ENCODE measurements around the gene PSME4.
"Not testable (repeated sequence)": the region's sequence is repeated elsewhere in the genome, so short reads cannot be mapped to it uniquely, and the experiment has no call there.

The PSME4 gene

DNA sequence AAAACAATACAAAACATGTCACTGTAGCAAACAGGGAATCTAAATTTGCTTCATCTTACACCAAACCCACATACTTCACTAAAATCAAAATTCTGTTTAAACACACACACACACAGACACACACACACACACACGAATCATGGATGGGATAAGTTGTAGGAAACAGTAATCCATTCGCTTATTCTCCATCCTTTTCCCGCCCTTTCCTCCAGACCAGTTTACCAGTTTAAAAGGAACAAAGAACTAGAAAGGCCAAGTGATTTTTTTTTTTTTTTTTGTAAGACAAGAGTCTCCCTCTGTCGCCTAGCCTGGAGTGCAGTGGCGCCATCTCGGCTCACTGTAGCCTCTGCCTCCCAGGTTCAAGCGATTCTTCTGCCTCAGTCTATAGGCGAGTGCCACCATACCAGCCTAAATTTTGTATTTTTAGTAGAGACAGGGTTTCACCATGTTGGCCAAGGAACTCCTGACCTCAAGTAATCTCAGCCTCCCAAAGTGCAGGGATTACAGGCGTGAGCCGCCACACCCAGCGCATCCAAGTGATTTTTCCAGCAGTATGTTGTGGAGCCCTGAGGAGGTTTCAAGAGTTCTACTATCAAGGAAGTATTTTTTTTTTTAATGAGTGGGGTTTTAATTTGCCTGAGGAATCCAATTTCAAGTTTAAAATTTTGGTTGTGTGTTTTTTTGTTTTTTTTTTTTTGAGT is 5.7 kb downstream of the PSME4 start:
- no peak for DNase-seq (ENCODE audit: low read depth, low spot score)
- H3K4me3 ChIP-seq (ENCODE audit: low read length) = no peak overlapping the region

DNA sequence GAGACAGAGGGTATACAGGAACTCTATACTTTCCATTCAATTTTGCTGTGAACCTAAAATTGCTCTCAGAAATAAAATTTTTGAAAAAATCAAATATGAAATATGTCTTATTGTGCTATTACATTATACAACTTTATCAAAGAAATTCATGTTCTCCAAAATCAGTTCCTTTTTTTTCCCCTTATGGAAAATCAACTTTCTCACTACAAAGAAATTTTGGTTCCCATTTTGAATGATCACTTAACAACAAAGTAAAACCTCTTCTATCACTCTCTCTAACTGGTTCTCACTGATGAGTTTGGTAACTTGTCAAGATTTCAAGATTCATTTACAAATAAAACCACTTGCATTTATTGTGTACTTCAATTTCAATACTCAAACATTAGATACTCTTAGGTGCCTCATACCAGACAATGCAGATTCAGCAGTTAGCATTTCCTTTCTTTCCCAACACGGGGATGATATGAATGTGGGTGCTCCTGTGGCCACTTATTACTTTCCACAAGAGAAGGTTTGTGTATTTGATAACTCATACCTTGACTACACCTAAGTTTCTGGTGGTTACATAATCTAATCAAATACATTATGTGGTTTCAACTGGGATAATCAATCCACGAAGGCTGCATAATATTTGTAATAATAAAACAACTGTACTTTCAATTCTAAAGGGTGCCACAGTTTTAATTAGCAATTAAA is 6.4 kb downstream of the PSME4 start:
- DNase-seq (ENCODE audit: low read depth, low spot score) = no peak
- H3K4me3 ChIP-seq (ENCODE audit: low read length) = no peak overlapping the region

DNA sequence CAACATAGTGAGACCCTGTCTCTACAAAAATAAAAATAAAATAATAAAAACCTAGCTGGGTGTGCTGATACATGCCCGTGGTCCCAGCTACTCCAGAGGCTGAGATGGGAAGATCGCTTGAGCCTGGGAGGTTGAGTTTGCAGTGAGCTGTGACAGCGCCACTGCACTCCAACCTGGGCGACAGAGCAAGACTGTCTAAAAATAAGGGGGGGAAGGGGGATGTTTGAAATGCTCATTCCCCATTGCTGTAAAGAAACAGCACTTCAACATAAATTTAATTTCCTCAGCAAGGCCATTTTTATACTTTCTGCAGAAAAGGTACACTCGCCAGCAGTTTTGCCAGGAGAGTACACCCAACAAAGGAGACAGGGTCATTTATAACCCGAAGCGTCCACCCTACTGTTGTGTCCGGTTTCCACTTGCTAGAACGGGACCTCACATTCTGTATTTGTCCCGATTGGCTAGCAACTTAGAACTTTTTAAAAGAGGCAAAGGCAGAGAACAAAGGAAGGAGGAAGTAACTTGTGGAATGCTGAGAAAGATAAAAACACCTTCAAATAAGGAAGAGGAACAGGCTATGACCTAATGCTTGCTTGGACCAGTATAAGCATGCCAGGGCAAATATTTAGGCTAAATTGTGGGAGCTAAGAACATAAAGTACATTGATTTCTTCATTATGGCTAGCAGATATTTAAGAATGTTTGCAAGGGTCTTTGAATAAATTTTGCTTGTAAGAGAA is 9.1 kb downstream of the PSME4 start:
- not testable (repeated sequence) for H3K4me3 ChIP-seq (ENCODE audit: low read length); DNase-seq (ENCODE audit: low read depth, low spot score)

DNA sequence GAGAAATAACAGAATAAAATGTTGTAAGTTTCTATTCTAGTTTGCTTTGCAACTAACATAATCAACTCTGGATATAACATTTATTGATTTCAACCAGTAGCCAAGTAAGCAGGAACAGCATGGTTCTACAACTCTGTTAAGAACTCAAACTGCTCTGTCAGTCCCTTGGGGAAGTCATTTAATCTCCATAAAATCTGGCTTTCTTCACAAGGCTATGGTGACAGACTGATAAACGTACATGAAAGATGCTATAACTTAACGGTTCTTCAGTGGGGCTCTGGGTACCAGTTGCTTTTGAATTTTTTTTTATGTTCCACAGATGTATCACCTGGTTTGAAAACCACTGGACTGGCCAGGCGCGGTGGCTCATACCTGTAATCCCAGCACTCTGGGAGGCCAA is 10.3 kb downstream of the PSME4 start:
- H3K4me3 ChIP-seq (ENCODE audit: low read length) = no peak overlapping the region
- DNase-seq (ENCODE audit: low read depth, low spot score) = no peak

DNA sequence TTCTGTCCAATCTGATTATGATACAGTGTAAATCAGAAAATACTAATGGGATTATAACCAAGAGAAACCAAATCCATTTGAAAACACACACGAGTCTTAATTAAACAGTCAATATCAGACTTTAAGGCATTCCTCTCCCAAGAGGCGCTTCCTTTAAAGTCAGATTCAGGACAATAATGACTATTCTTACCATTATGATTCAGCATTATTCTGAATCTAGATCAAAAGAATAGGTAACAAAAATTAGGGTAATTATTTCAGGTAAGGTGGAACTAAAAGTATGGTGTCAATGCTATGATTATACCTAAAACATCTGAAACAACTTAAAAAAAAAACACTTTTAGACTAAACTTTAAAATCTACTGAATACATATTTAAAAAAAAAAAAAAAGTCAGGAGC is 12.3 kb downstream of the PSME4 start:
- DNase-seq (ENCODE audit: low read depth, low spot score) = no peak
- no peak overlapping the region for H3K4me3 ChIP-seq (ENCODE audit: low read length)

DNA sequence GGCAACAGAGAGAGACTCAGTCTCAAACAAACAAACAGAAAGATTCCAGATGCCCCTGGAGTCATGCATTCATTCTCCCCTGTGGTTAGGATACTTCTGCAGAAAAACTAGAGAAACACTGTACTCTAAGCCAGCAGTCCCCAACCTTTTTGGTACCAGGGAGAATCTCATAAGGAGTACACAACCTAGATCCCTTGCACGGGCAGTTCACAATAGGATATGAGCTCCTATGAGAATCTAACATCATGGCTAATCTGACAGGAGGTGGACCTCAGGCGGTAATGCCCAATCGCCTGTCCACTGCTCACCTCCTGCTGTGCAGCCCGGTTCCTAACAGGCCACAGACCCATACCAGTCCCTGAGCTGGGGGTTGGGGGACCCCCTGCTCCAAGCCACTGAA is 18.3 kb downstream of the PSME4 start:
- no peak for DNase-seq (ENCODE audit: low read depth, low spot score)

DNA sequence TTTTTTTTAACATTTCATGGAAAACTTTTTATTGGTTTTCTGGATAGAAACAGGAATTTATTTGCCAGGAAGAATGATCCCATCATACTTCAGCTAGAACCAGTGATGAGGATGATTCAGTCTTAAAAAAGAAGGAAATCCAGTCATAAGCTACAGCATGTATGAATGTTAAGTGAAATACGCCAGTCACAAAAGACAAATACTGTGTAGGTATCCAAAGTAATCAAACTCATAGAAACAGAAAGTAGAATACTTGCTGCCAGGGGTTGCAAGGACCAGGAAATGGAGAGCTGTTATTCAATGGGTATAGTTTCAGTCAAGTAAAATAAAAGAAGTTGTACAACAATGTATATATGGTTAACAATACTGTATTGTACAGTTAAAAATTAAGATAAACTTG is 21.3 kb downstream of the PSME4 start:
- H3K4me3 ChIP-seq (ENCODE audit: low read length) = no peak overlapping the region
- no peak for DNase-seq (ENCODE audit: low read depth, low spot score)

More for the DNA sequence above, 18.3 kb downstream of the PSME4 start:
- H3K4me3 ChIP-seq (ENCODE audit: low read length) = no peak overlapping the region

DNA sequence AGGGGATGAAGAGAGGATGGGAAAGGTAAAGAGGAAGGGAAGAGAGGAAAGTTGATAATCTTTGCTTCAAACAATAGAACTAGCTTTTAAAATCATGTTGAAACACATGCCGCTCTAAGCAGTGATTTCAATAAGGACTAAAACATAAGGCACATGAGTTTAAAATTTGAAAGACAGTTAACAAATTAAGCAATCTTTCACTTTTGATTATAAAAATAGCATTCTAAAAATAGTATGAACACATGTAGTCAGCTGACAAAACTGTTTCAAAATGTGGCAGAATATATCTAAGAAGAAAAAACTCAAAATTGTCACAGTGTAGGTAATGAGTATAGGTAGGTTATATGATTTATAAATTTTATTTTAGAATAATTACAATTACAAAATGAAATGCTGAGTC is 25.3 kb downstream of the PSME4 start:
- H3K4me3 ChIP-seq (ENCODE audit: low read length) = no peak overlapping the region
- DNase-seq (ENCODE audit: low read depth, low spot score) = no peak

DNA sequence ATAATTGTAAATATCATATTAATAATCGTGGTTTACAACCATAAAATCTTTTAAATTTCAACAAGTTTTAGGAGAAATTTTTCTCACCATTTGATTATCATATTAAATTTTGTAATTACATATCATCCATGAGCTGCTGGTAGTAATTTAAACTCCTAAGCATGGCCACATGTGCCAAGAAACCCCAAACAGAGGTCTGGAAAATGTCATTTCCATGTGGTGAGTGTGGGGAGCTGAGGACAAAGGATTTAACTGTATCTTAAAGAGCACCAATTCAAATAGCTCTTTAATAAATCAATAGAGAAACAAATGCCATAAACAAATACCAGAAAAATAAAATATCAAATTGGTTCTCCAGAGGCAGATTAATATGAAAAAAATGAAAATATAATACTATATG is 26.3 kb downstream of the PSME4 start:
- H3K4me3 ChIP-seq (ENCODE audit: low read length) = no peak overlapping the region
- no peak for DNase-seq (ENCODE audit: low read depth, low spot score)

DNA sequence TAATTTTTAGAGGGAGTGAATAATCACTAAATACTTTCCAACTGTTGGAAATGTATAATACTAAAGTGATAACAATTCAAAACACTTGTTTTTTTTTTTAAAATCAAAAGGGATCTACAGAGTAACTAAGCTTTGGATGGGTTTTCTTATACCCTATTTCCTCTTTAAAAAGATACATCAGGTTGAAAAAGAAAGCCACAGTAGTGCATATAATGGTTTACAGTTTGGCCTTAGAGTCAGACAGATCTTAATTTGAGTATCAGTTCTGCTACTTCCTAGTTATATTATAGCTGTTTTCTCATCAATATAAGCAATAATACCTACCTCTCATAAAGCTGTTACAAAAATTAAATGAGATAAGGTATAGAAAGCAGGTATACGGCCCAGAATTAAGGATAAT is 28.5 kb downstream of the PSME4 start:
- no peak overlapping the region for H3K4me3 ChIP-seq (ENCODE audit: low read length)
- DNase-seq (ENCODE audit: low read depth, low spot score) = no peak

DNA sequence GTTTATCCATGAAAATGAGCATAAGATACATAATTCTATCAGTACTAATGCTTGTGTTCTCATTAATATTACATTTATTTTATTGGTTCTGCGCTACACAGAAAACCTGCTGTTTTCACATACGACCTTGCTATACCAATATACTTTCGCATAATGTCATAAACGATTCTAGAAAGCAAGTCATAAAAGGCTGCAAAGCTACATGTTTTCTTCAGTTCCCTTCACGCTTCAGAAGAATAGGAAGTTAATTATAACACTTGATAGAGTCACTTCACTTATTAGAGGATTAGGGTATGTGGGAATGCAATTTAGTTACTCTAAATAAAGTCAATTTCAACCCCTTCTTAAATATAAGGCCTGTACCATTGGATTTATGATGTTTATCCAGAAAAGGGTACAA is 29.0 kb downstream of the PSME4 start:
- no peak overlapping the region for H3K4me3 ChIP-seq (ENCODE audit: low read length)
- DNase-seq (ENCODE audit: low read depth, low spot score) = no peak

DNA sequence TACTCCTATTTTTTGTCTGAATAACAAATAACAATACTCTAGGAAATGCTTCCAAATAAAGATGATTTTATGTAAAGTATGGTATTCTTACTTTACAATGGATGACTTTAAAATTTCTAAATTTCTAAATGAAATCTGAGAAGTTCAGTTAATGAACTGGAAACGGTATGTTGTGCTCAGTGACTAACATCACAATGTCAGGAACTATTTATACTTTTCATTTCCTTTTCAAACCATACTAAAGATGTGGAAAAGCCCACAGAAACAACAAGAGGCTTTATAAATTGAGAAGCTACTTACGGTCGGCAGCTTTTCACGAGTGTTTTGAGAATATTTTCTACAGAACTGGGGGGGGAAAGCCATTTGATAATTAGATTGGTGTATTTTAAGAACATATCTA is 31.1 kb downstream of the PSME4 start:
- H3K4me3 ChIP-seq (ENCODE audit: low read length) = no peak overlapping the region
- DNase-seq (ENCODE audit: low read depth, low spot score) = no peak

DNA sequence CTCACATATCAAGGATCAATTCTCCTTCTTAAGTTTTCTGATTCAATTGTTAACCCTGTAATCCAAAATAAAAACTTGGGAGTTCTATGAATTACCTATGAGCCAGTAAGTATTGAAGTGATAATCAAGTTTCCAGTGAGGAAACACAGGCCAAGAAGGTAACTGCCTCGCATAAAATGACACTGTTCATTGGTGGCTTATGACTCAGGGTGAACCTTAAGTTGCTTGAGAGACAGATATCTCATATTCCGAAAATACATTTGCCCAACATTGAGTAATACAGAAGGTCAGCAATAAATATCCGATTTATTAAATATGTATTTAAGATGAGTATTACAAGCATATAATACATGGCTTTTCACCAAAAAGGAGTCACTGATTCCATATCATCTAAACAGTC is 31.9 kb downstream of the PSME4 start:
- no peak for DNase-seq (ENCODE audit: low read depth, low spot score)
- no peak overlapping the region for H3K4me3 ChIP-seq (ENCODE audit: low read length)

DNA sequence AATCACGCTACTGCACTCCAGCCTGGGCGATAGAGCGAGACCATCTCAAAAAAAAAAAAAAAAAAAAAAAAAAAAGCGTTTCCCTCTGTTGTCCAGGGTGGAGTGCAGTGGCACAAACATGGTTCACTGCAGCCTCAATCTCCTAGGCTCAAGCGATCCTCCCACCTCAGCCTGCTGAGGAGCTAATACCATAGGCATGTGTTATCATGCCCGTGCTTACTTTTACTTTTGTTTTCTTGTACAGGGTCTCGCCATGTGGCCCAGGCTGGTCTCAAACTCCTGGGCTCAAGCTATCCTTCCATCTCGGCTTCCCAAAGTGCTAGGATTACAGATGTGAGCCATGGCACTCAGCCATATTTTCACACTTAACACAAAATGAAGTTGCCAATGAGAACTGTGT is 37.5 kb downstream of the PSME4 start:
- no peak overlapping the region for H3K4me3 ChIP-seq (ENCODE audit: low read length)
- no peak for DNase-seq (ENCODE audit: low read depth, low spot score)

DNA sequence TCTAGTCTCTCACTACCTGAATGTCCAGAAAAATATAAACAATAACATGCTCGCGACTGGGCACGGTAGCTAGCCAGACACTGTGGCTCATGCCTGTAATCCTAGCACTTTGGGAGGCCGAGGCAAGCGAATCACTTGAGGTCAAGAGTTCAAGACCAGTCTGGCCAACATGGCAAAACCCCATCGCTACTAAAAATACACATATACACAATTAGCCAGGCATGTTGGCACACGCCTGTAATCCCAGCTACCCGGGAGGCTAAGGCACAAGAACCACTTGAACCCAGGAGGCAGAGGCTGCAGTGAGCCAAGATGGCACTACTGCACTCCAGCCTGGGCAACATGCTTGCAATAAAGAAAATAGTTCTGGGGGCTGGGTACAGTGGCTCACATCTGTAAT is 44.5 kb downstream of the PSME4 start:
- H3K4me3 ChIP-seq (ENCODE audit: low read length); DNase-seq (ENCODE audit: low read depth, low spot score): not testable (repeated sequence)

DNA sequence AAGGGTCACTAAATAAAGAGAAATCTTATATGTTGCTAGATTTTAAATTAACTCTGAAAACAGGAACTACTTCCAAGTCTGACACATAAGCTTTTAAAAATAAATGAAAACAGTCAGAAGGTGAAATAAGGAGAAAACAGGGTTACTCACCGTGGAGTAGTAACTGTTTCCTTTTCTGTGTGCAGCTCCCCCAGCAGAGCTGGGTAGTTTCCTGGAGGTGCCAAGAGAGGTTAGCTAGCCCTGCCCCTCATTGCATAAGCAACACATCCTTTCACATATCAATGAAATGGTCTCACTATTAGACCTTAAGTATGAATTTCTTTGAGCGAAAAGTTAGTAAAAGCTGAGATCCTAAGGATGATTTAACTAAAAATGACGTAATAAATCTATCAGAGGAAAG is 57.1 kb downstream of the PSME4 start:
- H3K4me3 ChIP-seq (ENCODE audit: low read length) = no peak overlapping the region
- peak; percentile 7 for DNase-seq (ENCODE audit: low read depth, low spot score)

DNA sequence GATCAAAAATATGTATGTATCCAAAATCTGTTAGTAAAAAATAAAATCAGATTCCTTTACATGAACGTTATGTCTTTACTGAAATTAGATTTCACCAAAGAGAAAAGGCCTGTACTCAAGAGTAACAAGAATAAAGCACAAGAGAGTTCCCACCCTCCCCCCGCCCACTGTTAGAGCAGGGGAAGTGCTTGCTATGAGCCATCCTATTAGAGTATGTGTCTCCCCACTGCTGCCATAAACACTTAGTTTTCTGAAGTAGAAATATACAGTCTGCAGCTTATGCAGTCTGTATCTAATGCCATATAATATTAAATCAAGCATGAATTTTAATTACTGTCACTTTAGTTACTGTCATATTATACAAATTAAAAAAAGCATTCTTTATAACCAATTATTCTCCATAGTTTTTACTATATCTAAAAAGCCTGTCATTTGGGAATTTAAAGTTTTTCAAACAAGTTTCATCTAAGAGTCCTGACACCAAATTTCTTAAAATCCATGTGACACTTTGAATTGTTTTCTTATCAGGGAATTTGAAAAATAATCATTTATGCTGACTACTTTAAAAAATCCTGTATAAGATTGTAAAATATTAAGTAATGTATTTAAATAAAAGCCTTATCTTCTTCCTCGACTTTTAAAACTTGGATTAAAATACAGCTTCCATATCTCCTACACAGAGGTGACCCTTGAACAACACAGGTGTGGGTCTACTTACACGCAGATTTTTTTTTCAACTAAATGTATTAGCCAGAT is 59.2 kb downstream of the PSME4 start:
- DNase-seq (ENCODE audit: low read depth, low spot score) = no peak
- H3K4me3 ChIP-seq (ENCODE audit: low read length) = no peak overlapping the region

DNA sequence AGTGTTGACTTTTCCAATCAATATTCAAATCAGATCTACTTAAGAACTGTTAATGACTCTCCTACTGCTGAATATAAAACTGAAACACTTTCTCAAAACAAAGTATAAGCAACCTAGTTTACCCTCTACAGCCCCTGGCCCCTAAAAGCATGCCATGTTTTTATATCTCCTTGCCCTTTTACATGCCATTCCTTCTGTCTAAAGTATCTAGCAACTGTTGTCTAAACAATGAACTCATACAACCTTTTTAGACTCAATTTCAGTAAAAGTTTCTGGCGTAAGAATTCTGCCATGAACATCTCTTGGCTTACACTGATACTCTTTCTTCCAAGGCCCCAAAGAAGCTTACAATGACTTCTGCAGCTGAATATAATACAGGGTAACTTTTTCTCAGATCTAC is 63.2 kb downstream of the PSME4 start:
- no peak overlapping the region for H3K4me3 ChIP-seq (ENCODE audit: low read length)
- DNase-seq (ENCODE audit: low read depth, low spot score) = no peak

DNA sequence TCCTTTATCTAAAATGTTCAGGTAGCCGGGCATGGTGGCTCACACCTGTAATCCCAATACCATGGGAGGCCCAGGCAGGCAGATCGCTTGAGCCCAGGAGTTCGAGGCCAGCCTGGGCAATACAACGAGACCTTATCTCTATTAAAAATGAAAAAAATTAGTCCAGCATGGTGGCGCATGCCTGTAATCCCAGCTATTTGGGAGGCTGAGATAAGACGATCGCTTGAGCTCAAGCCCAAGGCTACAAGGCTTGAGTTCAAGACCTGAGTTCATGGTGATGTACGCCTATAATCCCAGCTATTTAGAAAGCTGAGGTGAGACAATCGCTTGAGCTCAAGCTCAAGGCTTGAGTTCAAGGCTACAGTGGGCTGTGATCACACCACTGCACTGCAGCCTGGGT is 65.4 kb downstream of the PSME4 start:
- no peak for DNase-seq (ENCODE audit: low read depth, low spot score)
- no peak overlapping the region for H3K4me3 ChIP-seq (ENCODE audit: low read length)

DNA sequence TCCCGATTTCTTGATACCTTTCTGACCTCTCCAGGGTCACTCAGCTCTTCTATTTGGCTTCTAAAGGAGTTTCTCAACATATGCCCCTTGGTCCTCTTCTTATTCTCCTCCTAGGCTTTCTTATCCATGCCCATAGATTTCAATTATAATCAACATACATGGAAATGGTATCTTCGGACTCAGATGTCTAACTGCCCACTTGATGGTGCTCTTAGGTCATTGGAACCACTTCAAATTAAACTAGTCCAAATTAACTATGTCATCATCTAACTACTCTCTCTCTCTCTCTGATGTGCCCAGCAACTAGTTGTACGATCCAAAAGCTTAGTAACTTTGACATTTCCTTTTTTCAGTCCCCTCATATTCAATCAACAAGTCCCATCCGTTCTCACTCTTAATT is 67.8 kb downstream of the PSME4 start:
- no peak for DNase-seq (ENCODE audit: low read depth, low spot score)
- H3K4me3 ChIP-seq (ENCODE audit: low read length) = no peak overlapping the region
